GM19328 (cell line): ENCODE data around the gene TMEM33.
"Not testable (repeated sequence)": the region's sequence is repeated elsewhere in the genome, so short reads cannot be mapped to it uniquely, and the experiment has no call there.

Experiments used
- ATAC-seq: cut with Tn5 transposase; IDR thresholded peaks from one replicate; pipeline ENCODE4 v1.9.1; 2021; ENCODE audit warnings: mild to moderate bottlenecking, moderate library complexity; ENCODE audit not compliant: unreplicated experiment

The TMEM33 gene

GRCh38 chr4:41934901-41935651 lies at the start of gene TMEM33:
TSS of gene TMEM33 (plus strand) at chr4:41935429. CDS start at chr4:41935485, 56 bp downstream.
- ATAC-seq, result peak; percentile 92

GRCh38 chr4:41885456-41885855 lies 49.8 kb upstream of the TMEM33 start:
- ATAC-seq, result no peak

GRCh38 chr4:41887277-41887676 lies 48.0 kb upstream of the TMEM33 start:
- ATAC-seq, result no peak

- no peak for ATAC-seq
Measured at GRCh38 chr4:41887821-41888686, 47.2 kb upstream of the TMEM33 start.

- ATAC-seq, result no peak
Measured at GRCh38 chr4:41888687-41889074, 46.5 kb upstream of the TMEM33 start.

GRCh38 chr4:41889317-41889716 lies 45.9 kb upstream of the TMEM33 start:
- ATAC-seq, result no peak

GRCh38 chr4:41890085-41890484 lies 45.1 kb upstream of the TMEM33 start:
- ATAC-seq, result no peak

- ATAC-seq, result no peak
Measured at GRCh38 chr4:41896648-41897047, 38.6 kb upstream of the TMEM33 start.

GRCh38 chr4:41897698-41898097 lies 37.5 kb upstream of the TMEM33 start:
- no peak for ATAC-seq

GRCh38 chr4:41909136-41909535 lies 26.1 kb upstream of the TMEM33 start:
- ATAC-seq, result not testable (repeated sequence)

GRCh38 chr4:41912546-41912945 lies 22.7 kb upstream of the TMEM33 start:
- ATAC-seq, result no peak

GRCh38 chr4:41913509-41913908 lies 21.7 kb upstream of the TMEM33 start:
- ATAC-seq, result no peak

- no peak for ATAC-seq
Measured at GRCh38 chr4:41918278-41918677, 17.0 kb upstream of the TMEM33 start.

- ATAC-seq, result not testable (repeated sequence)
Measured at GRCh38 chr4:41920416-41920815, 14.8 kb upstream of the TMEM33 start.

- ATAC-seq, result no peak
Measured at GRCh38 chr4:41921476-41921875, 13.8 kb upstream of the TMEM33 start.

- no peak for ATAC-seq
Measured at GRCh38 chr4:41927796-41928499, 7.3 kb upstream of the TMEM33 start.

GRCh38 chr4:41930139-41930831 lies 4.9 kb upstream of the TMEM33 start:
- no peak for ATAC-seq

- no peak for ATAC-seq
Measured at GRCh38 chr4:41932988-41933387, 2.2 kb upstream of the TMEM33 start.

- ATAC-seq, result no peak
Measured at GRCh38 chr4:41933997-41934503, 1.2 kb upstream of the TMEM33 start.

- ATAC-seq, result no peak
Measured at GRCh38 chr4:41934514-41934900, 722 bp upstream of the TMEM33 start.

- ATAC-seq, result peak; percentile 1
Measured at GRCh38 chr4:41935652-41936021, 408 bp downstream of the TMEM33 start.
